ENCODE measurements around the gene CIDEB. TPM values are rescaled to one million over a fixed set of nuclear protein-coding genes. Genes with fewer than 3 reads are reported as not detected.
"Not testable (repeated sequence)": the region's sequence is repeated elsewhere in the genome, so short reads cannot be mapped to it uniquely, and the experiment has no call there.

CIDEB gene
- total RNA-seq, 2 donors from 2014 or later: 10.1 to 10.8 TPM

- intact Hi-C loops (cut with DNase I): no loop called here
- peak; percentile 69 for DNase-seq (ENCODE audit: low spot score)
These were observed 27.8 kb upstream of the CIDEB start for GRCh38 chr14:24335461-24336171.

GRCh38 chr14:24334431-24335291 lies 26.9 kb upstream of the CIDEB start, which contains the start of gene ADCY4:
Gene ADCY4, minus strand, starts transcription at chr14:24335071. Its CDS starts 419 bp downstream, at chr14:24334652.
- DNase-seq (ENCODE audit: low spot score): peak; percentile 89
- intact Hi-C loops (cut with DNase I): loop anchor here (1.0 to 5.0 kb wide), 2 partner anchors 97 to 103 kb away; no protein-coding TSS in a partner anchor

GRCh38 chr14:24332268-24332993 lies 24.7 kb upstream of the CIDEB start:
- DNase-seq (ENCODE audit: low spot score): peak; percentile 87
- intact Hi-C loops (cut with DNase I): loop anchor here in 1 of 2 donors (5.0 kb wide), 1 partner anchor 105 kb away; no protein-coding TSS in a partner anchor

- intact Hi-C loops (cut with DNase I): loop anchor here (2.0 to 5.0 kb wide), 2 partner anchors 105 to 106 kb away; no protein-coding TSS in a partner anchor
- no peak for DNase-seq (ENCODE audit: low spot score)
These were observed 24.0 kb upstream of the CIDEB start for GRCh38 chr14:24331731-24332267.

- no peak for DNase-seq (ENCODE audit: low spot score)
- intact Hi-C loops (cut with DNase I): loop anchor here (2.0 to 5.0 kb wide), 2 partner anchors 106 kb away; no protein-coding TSS in a partner anchor
These were observed 23.3 kb upstream of the CIDEB start for GRCh38 chr14:24330973-24331674.

- intact Hi-C loops (cut with DNase I): loop anchor here (2.0 to 5.0 kb wide), 2 partner anchors 107 to 108 kb away; no protein-coding TSS in a partner anchor
- DNase-seq (ENCODE audit: low spot score): peak; percentile 88
These were observed 22.0 kb upstream of the CIDEB start for GRCh38 chr14:24329736-24330135.

- no peak for DNase-seq (ENCODE audit: low spot score)
- intact Hi-C loops (cut with DNase I): no loop called here
These were observed 21.4 kb upstream of the CIDEB start for GRCh38 chr14:24329073-24329663.

GRCh38 chr14:24327914-24328313 lies 20.1 kb upstream of the CIDEB start:
- intact Hi-C loops (cut with DNase I): not testable (repeated sequence)
- peak; percentile 88 for DNase-seq (ENCODE audit: low spot score)

- intact Hi-C loops (cut with DNase I): no loop called here
- DNase-seq (ENCODE audit: low spot score): no peak
These were observed 19.5 kb upstream of the CIDEB start for GRCh38 chr14:24327303-24327702.

- intact Hi-C loops (cut with DNase I): no loop called here
- DNase-seq (ENCODE audit: low spot score): no peak
These were observed 18.2 kb upstream of the CIDEB start for GRCh38 chr14:24325963-24326362.

- intact Hi-C loops (cut with DNase I): no loop called here
- no peak for DNase-seq (ENCODE audit: low spot score)
These were observed 17.3 kb upstream of the CIDEB start for GRCh38 chr14:24325041-24325530.

GRCh38 chr14:24324024-24324423 lies 16.2 kb upstream of the CIDEB start:
- intact Hi-C loops (cut with DNase I): no loop called here
- DNase-seq (ENCODE audit: low spot score): no peak

- DNase-seq (ENCODE audit: low spot score): no peak
- intact Hi-C loops (cut with DNase I): no loop called here
These were observed 15.6 kb upstream of the CIDEB start for GRCh38 chr14:24323341-24323740.

GRCh38 chr14:24322672-24323071 lies 14.9 kb upstream of the CIDEB start:
- DNase-seq (ENCODE audit: low spot score): no peak
- intact Hi-C loops (cut with DNase I): no loop called here

- no peak for DNase-seq (ENCODE audit: low spot score)
- intact Hi-C loops (cut with DNase I): no loop called here
These were observed 13.6 kb upstream of the CIDEB start for GRCh38 chr14:24321212-24321975.

- intact Hi-C loops (cut with DNase I): no loop called here
- no peak for DNase-seq (ENCODE audit: low spot score)
These were observed 9.6 kb upstream of the CIDEB start for GRCh38 chr14:24317141-24317928.

GRCh38 chr14:24316597-24316950 lies 8.8 kb upstream of the CIDEB start:
- intact Hi-C loops (cut with DNase I): no loop called here
- no peak for DNase-seq (ENCODE audit: low spot score)

Data from posterior vena cava (tissue), 2 donors.